Smooth muscle cell (in vitro differentiated cells): ENCODE data around the gene STAT3. TPM values are rescaled to one million over a fixed set of nuclear protein-coding genes. Genes with fewer than 3 reads are reported as not detected.

Experiments used
- DNase-seq: peaks from one replicate; lab custom pipeline; 2025; ENCODE audit not compliant: unreplicated experiment; lab: John Stamatoyannopoulos, UW
- H2AFZ ChIP-seq: fragments of 200-600 bp; sonication (generic); 2 replicates; pipeline ENCODE4 v1.6.0; 2016; ENCODE audit warnings: antibody characterized with exemption, low read depth, mild to moderate bottlenecking
- H3F3A ChIP-seq: fragments of 200-600 bp; sonication (generic); 2 replicates; pipeline ENCODE4 v1.6.0; 2017; ENCODE audit warnings: antibody characterized with exemption, low read depth
- H3K27ac ChIP-seq: fragments of 200-600 bp; sonication (generic); 2 replicates; pipeline ENCODE4 v1.5.1; 2016; ENCODE audit warnings: low read depth, mild to moderate bottlenecking
- H3K27me3 ChIP-seq: fragments of 200-600 bp; sonication (generic); 2 replicates; pipeline ENCODE4 v1.6.1; 2016; ENCODE audit warnings: low read depth, mild to moderate bottlenecking
- H3K36me3 ChIP-seq: fragments of 200-600 bp; sonication (generic); 2 replicates; pipeline ENCODE4 v1.5.1; 2016; ENCODE audit warnings: low read depth
- H3K4me1 ChIP-seq: fragments of 200-600 bp; sonication (generic); 2 replicates; pipeline ENCODE4 v1.5.1; 2016; ENCODE audit warnings: low read depth
- H3K4me2 ChIP-seq: fragments of 200-600 bp; sonication (generic); 2 replicates; pipeline ENCODE4 v1.6.0; 2016; ENCODE audit warnings: mild to moderate bottlenecking
- H3K4me3 ChIP-seq: fragments of 200-600 bp; sonication (generic); 2 replicates; pipeline ENCODE4 v1.5.1; 2016; ENCODE audit warnings: mild to moderate bottlenecking
- H3K79me2 ChIP-seq: fragments of 200-600 bp; sonication (generic); 2 replicates; pipeline ENCODE4 v1.6.0; 2016; ENCODE audit warnings: low read depth, mild to moderate bottlenecking
- H3K9ac ChIP-seq: fragments of 200-600 bp; sonication (generic); 2 replicates; pipeline ENCODE4 v1.6.0; 2016; ENCODE audit warnings: low read depth
- H3K9me3 ChIP-seq: fragments of 200-600 bp; sonication (generic); replicated peaks from 2 replicates; pipeline ENCODE4 v1.5.1; 2016; ENCODE audit warnings: low read depth
- H4K20me1 ChIP-seq: fragments of 200-600 bp; sonication (generic); 2 replicates; pipeline ENCODE4 v1.6.0; 2016; ENCODE audit warnings: low read depth
- CTCF ChIP-seq: fragments of 200-600 bp; sonication (generic); IDR thresholded peaks from 2 replicates; pipeline ENCODE4 v1.5.1; 2017; ENCODE audit warnings: borderline replicate concordance, mild to moderate bottlenecking, antibody characterized with exemption; ENCODE audit not compliant: insufficient read depth, poor library complexity, severe bottlenecking
- WGBS: methylation state at CpG from one replicate; pipeline ENCODE4 v1.1.7; 2016; ENCODE audit warnings: low lambda C conversion rate; 5-methylcytosine and 5-hydroxymethylcytosine counted together
- polyA plus RNA-seq: library from polyadenylated mRNA; unstranded; fragments of >200 nt; fragmentation: Nextera tagmentation; extraction: Ambion mirVana; gene quantifications from 2 replicates; pipeline ENCODE4 v1.2.1, GENCODE V29; 2016
- total RNA-seq: library from RNA; depleted of rRNA; stranded (reverse); fragments of >200 nt; gene quantifications from 2 replicates; pipeline ENCODE4 v1.2.3, GENCODE V29; 2014

Gene STAT3
- total and polyA plus RNA-seq, 2 experiments from 2014 or later: 85.6 to 87.7 TPM

- no peaks in the 10 kb centered on the region for H3K9me3 ChIP-seq
- no peaks in the 10 kb centered on the region for H3K27me3 ChIP-seq
- no peak for TF ChIP-seq CTCF
- H3K4me2 ChIP-seq: peak overlapping the region; percentile 73
- peaks cover 19% of the 10 kb centered on the region for H3F3A ChIP-seq
- H4K20me1 ChIP-seq: peaks cover 27% of the 10 kb centered on the region
- DNase-seq: peak; percentile 48
- H3K27ac ChIP-seq: peak overlapping the region; percentile 64
- peaks cover 6% of the 10 kb centered on the region for H3K36me3 ChIP-seq
- WGBS: 55% methylated on average over 19 of the region's 19 CpGs
- peaks cover 18% of the 10 kb centered on the region for H3K4me1 ChIP-seq
- H3K4me3 ChIP-seq: no peak overlapping the region
- H2AFZ ChIP-seq: no peak overlapping the region
- no peak overlapping the region for H3K9ac ChIP-seq
- no peaks in the 10 kb centered on the region for H3K79me2 ChIP-seq
Measured at GRCh38 chr17:42311240-42312034, 76.8 kb downstream of the STAT3 start.

GRCh38 chr17:42310787-42311215 lies 77.4 kb downstream of the STAT3 start:
- Histone ChIP-seq H4K20me1 (peaks cover 27% of the 10 kb centered on the region), H3K36me3 (no peaks in the 10 kb centered on the region), H3K4me1 (peaks cover 18% of the 10 kb centered on the region), H3K4me2 (peak overlapping the region; percentile 73), H3K9ac (no peak overlapping the region), H3K79me2 (no peaks in the 10 kb centered on the region), H3F3A (peaks cover 19% of the 10 kb centered on the region), H3K9me3 (no peaks in the 10 kb centered on the region), H2AFZ (no peak overlapping the region), H3K4me3 (no peak overlapping the region), H3K27ac (peak overlapping the region; percentile 64), H3K27me3 (no peaks in the 10 kb centered on the region)
- DNase-seq: no peak
- TF ChIP-seq CTCF: no peak
- WGBS: 80% methylated on average over 9 of the region's 9 CpGs

GRCh38 chr17:42309986-42310786 lies 78.1 kb downstream of the STAT3 start:
- Histone ChIP-seq H3K4me3 (no peak overlapping the region), H3K9ac (no peak overlapping the region), H2AFZ (no peak overlapping the region), H3K27me3 (no peaks in the 10 kb centered on the region), H4K20me1 (peaks cover 27% of the 10 kb centered on the region), H3F3A (peaks cover 17% of the 10 kb centered on the region), H3K4me1 (peaks cover 18% of the 10 kb centered on the region), H3K4me2 (no peak overlapping the region), H3K9me3 (no peaks in the 10 kb centered on the region), H3K27ac (no peak overlapping the region), H3K36me3 (no peaks in the 10 kb centered on the region), H3K79me2 (no peaks in the 10 kb centered on the region)
- DNase-seq: no peak
- WGBS: 83% methylated on average over 19 of the region's 19 CpGs
- no peak for TF ChIP-seq CTCF
